GM12892 (cell line): ENCODE data around the gene ZNF577. TPM values are rescaled to one million over a fixed set of nuclear protein-coding genes. Genes with fewer than 3 reads are reported as not detected.
"Not testable (repeated sequence)": the region's sequence is repeated elsewhere in the genome, so short reads cannot be mapped to it uniquely, and the experiment has no call there.

Experiments
- DNase-seq: peaks from one replicate; pipeline ENCODE4 v3.0.0; 2011; ENCODE audit not compliant: insufficient read length
- FAIRE-seq: peaks from 2 replicates; lab custom pipeline; 2011; peaks lifted over from hg19 to GRCh38; lab: Jason Lieb, UNC
- POLR2A ChIP-seq: IDR thresholded peaks from 2 replicates; pipeline ENCODE4 v1.6.1; 2011; ENCODE audit warnings: low read depth, low read length, control low read depth
- POLR2AphosphoS5 ChIP-seq: IDR thresholded peaks from 2 replicates; pipeline ENCODE4 v1.6.1; 2011; ENCODE audit warnings: low read depth, low read length, control low read depth
- TAF1 ChIP-seq: IDR thresholded peaks from 2 replicates; pipeline ENCODE4 v1.6.1; 2011; ENCODE audit warnings: low read depth, mild to moderate bottlenecking, control low read depth, low read length, borderline replicate concordance
- polyA plus RNA-seq: library from polyadenylated mRNA; unstranded; fragments of >200 nt; gene quantifications from one replicate; pipeline ENCODE4 v1.2.1, GENCODE V29; 2012; ENCODE audit warnings: missing spikeins, inconsistent platforms; ENCODE audit not compliant: missing spikeins

ZNF577 gene
- 3.0 TPM for polyA plus RNA-seq

DNA sequence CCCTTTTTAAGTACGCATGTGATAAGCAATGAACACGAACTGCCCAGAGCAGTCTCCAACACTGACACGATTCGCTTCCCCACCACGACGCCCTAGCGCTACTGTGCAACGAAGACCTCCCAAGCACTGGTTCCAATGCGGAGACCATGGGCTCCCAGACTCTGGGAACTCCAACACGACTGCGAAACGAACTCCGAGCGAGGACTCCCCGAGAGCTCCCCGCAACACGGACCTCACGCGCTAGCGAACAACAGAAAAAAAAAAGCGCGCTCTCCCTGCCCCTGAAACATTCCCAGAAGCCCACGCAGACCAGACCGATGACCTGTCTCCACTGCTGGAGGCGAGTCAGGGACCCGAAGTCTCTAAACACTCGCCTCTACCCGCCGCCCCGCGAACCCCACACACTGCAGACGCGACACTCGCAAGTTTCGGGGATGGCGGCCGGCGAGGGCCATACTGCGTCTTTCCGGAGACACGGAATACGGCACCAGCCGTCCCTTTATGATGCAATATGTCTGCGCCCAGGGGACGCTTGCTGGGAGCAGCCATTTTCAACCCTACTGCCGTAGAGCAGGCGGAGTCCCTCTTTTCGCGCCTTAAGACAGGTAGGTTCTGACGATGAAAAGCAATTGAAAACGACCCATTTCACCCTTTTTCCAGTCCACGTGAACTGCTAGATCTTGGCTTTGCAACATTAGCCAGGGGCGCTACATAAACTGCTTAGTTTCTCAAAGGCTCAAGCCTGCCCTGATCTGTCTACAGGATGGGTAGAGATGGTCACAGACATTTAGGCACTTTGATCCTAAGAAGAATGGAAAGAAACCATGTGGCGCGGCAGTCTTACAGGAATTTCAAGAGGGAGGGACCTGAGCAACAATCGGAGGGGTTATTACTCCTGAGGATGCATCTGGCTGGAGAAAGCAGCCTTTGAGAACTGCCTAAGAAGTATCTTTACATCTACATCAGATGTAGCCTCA, at the start of gene ZNF577:
ZNF577 (minus strand) TSS at position 430 of the 977 bp plus-strand sequence. CDS start 7,569 bp downstream, outside the sequence.
- no peak for FAIRE-seq
- DNase-seq: no peak
- TF ChIP-seq POLR2A: no peak
- no peak for TF ChIP-seq TAF1
- TF ChIP-seq POLR2AphosphoS5: no peak

DNA sequence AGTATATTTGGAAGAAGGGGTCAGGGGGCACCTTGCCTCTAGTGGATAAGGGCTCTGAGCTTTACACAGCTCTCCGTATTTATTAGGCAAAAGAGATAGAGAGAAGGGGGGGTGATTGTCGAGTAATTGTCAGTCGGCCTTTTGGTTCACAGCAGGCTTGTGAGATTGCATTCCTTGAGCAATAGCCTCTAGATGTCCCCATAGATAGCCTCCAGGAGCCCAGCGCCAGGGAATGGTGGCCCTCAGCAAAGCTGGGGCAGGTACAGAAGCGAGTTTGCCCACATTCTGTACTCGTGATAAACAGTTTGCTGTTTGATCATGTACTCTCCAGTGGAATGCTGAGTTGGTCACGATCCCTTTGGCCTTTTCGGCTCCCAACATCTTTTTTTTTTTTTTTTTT, 44.2 kb upstream of the ZNF577 start:
- FAIRE-seq (no peak), DNase-seq (no peak)
- TF ChIP-seq POLR2AphosphoS5 (no peak), TAF1 (no peak), POLR2A (no peak)

DNA sequence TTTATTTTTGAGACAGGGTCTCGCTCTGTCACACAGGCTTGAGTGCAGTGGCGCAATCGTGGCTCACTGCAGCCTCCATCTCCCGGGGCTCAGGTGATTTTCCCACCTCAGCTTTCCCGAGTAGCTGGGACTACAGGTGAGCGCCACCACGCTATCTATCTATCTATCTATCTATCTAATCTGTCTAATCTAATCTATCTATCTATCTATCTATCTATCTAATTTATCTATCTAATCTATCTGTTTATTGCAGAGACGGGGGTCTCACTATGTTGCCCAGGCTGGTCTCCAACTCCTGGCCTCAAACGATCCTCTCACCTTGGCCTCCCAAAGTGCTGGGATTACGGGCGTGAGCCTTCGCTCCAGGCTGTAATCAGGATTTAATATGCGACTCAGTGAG, 40.1 kb upstream of the ZNF577 start:
- no peak for FAIRE-seq
- TF ChIP-seq POLR2AphosphoS5 (no peak), TAF1 (no peak), POLR2A (no peak)
- no peak for DNase-seq

DNA sequence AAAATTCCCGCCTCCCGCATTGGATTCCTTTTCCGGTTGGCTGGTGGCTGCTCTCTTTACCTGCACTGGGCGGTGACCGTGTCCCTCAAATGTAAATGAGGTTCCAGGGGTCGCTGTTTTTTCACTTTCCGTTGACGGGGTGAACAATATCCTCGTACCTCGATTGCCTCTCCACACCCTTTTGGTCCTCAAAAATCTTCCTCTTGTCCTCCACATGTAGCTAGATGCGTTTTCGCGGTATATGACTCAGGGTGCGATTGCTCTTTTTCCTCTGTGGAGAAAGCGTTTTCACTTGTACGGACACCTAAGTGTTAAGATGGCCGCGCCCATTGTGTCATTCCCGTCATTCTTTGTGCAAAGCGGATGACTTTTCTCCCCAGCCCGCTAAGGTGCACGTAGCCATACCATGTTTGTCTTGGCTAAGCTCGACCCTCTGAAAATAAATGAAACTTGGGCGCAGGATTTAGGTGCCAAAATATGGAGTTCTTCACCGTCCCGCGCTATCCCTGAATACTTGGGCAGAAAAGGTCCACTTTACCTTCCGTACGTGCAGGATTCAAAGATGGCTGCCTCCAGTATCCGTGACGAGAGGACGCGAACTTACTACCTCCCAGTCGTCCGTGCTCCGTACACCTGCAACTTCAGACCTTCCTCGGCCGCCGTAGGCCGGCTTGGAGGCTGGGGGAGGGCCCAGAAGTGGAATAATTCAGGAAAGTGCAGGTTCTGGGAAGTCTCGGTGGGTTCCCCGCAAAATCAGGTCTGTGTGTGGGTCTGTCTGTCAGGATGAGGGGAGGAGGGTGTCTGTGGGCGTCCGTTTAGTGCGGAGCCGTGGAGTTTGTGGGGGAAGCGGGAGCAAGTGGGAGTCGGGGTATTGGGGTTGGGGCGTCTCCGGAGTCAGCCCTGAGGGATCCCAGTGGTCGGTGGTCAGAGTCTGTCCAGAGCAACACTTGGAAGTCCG, 39.3 kb upstream of the ZNF577 start, which contains the start of gene ZNF613:
ZNF613 (plus strand) TSS at position 689 of the 958 bp plus-strand sequence. CDS start 8,749 bp downstream, outside the sequence.
- FAIRE-seq (peak; percentile 97), DNase-seq (peak; percentile 75)
- TF ChIP-seq POLR2AphosphoS5: no peak
- 0 out of 2 replicates have a peak, but pooled peaks have one; percentile 25 for TF ChIP-seq POLR2A

DNA sequence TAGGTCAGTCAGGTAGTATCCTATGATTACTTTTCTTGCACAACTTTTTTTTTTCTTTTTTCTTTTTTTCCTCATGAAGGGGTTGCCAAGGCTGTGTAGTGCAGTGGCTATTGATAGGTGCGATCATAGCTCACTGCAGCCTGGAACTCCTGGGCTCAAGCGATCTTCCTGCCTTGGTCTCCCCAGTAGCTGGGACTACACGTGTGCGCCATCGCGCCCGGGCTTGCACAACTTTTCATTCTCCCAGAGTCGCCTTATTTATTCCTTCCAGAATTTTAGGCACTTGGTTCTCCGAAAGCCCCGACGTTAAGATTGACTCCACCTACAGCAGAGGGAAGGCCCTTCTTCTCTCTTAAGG, 38.7 kb upstream of the ZNF577 start:
- TF ChIP-seq POLR2A (no peak), TAF1 (no peak), POLR2AphosphoS5 (no peak)
- FAIRE-seq (no peak), DNase-seq (no peak)

DNA sequence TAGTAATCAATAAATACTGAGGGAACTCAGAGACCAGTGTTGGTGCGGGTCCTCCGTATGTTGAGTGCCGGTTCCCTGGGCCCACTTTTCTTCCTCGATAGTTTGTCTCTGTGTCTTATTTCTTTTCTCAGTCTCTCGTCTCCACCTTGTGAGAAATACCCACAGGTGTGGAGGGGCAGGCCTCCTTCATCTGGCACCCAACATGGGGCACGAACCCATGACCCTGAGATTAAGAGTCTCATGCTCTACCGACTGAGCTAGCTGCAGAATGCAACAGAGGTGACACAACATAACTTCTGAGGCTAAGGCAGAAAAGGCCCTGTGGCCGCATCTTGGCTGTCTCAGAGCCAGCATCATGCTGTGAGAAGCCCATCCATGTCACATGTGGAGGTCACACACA, 34.2 kb upstream of the ZNF577 start:
- DNase-seq (no peak), FAIRE-seq (no peak)
- TF ChIP-seq POLR2AphosphoS5 (no peak), POLR2A (no peak), TAF1 (no peak)

DNA sequence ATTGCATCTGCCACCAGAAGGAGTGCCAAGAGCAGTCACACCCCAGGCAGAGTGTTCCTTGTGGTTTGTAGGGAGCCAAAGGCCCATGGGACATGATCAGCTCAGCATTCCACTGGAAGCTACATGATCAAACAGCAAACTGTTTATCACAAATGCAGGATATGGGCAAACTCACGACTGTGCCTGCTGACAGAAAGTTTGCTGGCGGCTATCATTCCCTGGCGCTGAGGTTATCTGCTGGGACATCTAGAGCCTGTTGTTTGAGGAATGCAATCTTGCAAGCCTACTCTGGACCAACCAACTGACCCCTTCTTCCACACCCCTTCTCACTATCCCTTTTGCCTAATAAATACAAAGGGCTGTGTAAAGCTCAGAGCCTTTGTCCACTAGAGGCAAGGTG, 31.9 kb upstream of the ZNF577 start:
- no peak for TF ChIP-seq TAF1
- no peak for TF ChIP-seq POLR2AphosphoS5
- TF ChIP-seq POLR2A: no peak
- DNase-seq (no peak), FAIRE-seq (no peak)

DNA sequence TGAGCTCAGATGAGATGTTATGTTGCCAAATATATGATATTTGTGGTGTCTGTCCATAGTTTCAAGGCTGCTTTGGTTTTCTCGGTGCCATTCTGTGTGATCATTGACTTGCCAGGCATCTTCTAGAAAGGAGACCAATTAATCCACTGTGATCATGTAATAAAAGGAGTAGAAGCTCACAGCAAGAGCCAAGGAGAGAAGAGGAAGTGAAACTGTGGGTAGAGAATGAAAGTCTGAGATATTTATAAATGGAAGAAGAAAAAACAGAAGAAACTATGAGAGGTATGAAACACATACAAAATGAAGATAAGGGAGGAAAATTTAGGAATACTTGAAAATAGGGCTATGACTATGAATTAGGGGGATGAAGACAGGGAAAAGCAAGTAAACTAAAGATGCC, 28.4 kb upstream of the ZNF577 start:
- TF ChIP-seq TAF1 (no peak), POLR2AphosphoS5 (no peak), POLR2A (no peak)
- FAIRE-seq (no peak), DNase-seq (no peak)

DNA sequence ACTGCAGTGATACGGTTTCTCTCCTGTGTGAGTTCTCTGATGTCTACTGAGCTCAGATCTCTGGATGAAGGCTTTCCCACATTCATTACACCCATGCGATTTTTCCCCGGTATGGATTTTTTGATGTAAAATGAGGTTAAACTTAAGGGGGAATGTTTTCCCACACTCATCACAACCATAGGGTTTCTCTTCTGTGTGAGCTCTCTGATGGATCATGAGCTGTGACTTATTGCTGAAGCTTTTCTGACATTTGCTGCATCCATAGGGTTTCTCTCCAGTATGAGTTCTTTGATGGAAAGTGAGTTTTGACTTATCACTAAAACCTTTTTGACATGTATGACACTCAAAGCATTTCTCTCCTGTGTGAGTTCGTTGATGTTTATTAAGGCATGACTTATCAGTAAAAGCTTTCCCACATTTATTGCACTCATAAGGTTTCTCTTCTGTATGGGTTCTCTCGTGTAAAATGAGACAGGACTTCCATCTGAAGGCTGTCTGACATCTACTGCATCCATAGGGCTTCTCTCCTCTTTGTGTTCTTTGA, 27.6 kb upstream of the ZNF577 start:
- FAIRE-seq: no peak
- no peak for DNase-seq
- no peak for TF ChIP-seq POLR2AphosphoS5
- TF ChIP-seq TAF1: no peak
- no peak for TF ChIP-seq POLR2A

DNA sequence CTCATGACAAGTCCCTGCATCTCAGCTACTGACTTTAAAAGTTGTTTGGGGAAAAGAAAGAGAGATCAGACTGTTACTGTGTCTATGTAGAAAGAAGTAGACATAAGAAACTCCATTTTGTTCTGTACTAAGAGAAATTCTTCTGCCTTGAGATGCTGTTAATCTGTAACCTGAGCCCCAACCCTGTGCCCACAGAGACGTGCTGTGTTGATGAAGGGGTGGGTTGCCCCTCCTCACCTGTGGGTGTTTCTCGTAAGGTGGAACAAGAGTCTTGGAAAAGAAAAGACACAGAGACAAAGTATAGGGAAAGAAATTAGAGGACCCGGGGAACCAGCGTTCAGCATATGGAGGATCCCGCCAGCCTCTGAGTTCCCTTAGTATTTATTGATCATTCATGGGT, 20.2 kb upstream of the ZNF577 start:
- not testable (repeated sequence) for FAIRE-seq, DNase-seq

DNA sequence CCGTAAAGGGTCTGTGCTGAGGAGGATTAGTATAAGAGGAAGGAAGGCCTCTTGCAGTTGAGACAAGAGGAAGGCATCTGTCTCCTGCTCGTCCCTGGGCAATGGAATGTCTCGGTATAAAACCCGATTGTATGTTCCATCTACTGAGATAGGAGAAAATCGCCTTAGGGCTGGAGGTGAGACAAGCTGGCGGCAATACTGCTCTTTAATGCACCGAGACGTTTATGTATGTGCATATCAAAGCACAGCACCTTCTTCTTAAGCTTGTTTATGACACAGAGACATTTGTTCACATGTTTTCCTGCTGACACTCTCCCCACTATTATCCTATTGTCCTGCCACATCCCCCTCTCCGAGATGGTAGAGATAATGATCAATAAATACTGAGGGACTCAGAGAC, 18.4 kb upstream of the ZNF577 start:
- FAIRE-seq, DNase-seq: not testable (repeated sequence)

DNA sequence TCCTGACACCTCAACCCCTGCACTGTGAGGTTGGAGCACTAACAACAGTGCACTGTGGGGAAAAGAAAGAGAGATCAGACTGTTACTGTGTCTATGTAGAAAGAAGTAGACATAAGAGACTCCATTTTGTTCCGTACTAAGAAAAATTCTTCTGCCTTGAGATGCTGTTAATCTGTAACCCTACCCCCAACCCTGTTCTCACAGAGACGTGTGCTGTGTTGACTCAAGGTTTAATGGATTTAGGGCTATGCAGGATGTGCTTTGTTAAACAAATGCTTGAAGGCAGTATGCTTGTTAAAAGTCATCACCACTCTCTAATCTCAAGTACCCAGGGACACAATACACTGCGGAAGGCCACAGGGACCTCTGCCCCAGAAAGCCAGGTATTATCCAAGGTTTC, 17.9 kb upstream of the ZNF577 start:
- not testable (repeated sequence) for FAIRE-seq

More for the DNA sequence above, 17.9 kb upstream of the ZNF577 start:
- DNase-seq: not testable (repeated sequence)
